Panc1 (cell line): ENCODE measurements around the gene PIEZO1. TPM values are rescaled to one million over a fixed set of nuclear protein-coding genes. Genes with fewer than 3 reads are reported as not detected.
A peak's percentile ranks its signal among the peaks of the same experiment; 100 is the strongest.

Experiments
- ATAC-seq: fragments of 200-7000 bp; cut with Tn5 transposase; 2 replicates; pipeline ENCODE4 v1.9.1; 2020; ENCODE audit warnings: mild to moderate bottlenecking, moderate library complexity
- BruUV-seq: library from RNA; stranded (reverse); fragments of 400-500 nt; replicated peaks from 2 replicates; lab custom pipeline; 2021; lab: Mats Ljungman, UMichigan
- CTCF ChIA-PET: fragments of 300-600 bp; sonication (Branson Sonifier 250); formaldehyde crosslinking; loops from one replicate; lab custom pipeline; 2022; ENCODE audit warnings: antibody characterized with exemption; lab: Charles Lee
- POLR2A ChIA-PET: fragments of 300-600 bp; sonication (Branson Sonifier 250); formaldehyde crosslinking; loops from one replicate; lab custom pipeline; 2022; ENCODE audit warnings: antibody characterized with exemption; lab: Charles Lee
- DNase-seq: peaks from one replicate; pipeline ENCODE4 v3.0.0-alpha.2; 2010; ENCODE audit warnings: low read depth, low spot score
- H3K27ac ChIP-seq: 2 replicates; pipeline ENCODE4 v1.5.1; 2011; ENCODE audit warnings: mild to moderate bottlenecking, low read length, inconsistent platforms
- H3K27me3 ChIP-seq: fragments of 200-500 bp; sonication (Bioruptor generic); 2 replicates; pipeline ENCODE4 v1.6.0; 2014; ENCODE audit warnings: low read length, inconsistent platforms; ENCODE audit not compliant: control insufficient read depth, insufficient read depth
- H3K36me3 ChIP-seq: fragments of 200-500 bp; sonication (Bioruptor generic); 2 replicates; pipeline ENCODE4 v1.5.1; 2014; ENCODE audit warnings: inconsistent platforms, mild to moderate bottlenecking, low read length, moderate library complexity; ENCODE audit not compliant: control insufficient read depth, insufficient read depth
- H3K4me1 ChIP-seq: 2 replicates; pipeline ENCODE4 v1.5.1; 2011; ENCODE audit warnings: inconsistent platforms, mild to moderate bottlenecking, low read length, moderate library complexity; ENCODE audit not compliant: control insufficient read depth, insufficient read depth
- H3K4me3 ChIP-seq, 2 experiments: 2 replicates each; pipeline ENCODE4 v1.5.1; 2011 to 2012; ENCODE audit warnings: low read depth in 2 of 2, low read length in 2 of 2, mild to moderate bottlenecking in 2 of 2, inconsistent platforms in 1 of 2, moderate library complexity in 1 of 2
- H3K9me3 ChIP-seq: fragments of 200-500 bp; sonication (Bioruptor generic); 2 replicates; pipeline ENCODE4 v1.5.1; 2014; ENCODE audit warnings: low read depth, mild to moderate bottlenecking, inconsistent platforms, low read length, moderate library complexity; ENCODE audit not compliant: control insufficient read depth, insufficient read depth
- CTCF ChIP-seq: fragments of 450-650 bp; IDR thresholded peaks from 2 replicates; pipeline ENCODE4 v1.5.1; 2017; ENCODE audit warnings: mild to moderate bottlenecking
- POLR2AphosphoS5 ChIP-seq: IDR thresholded peaks from 2 replicates; pipeline ENCODE4 v1.6.1; 2012; ENCODE audit warnings: mild to moderate bottlenecking, low read depth, low read length, moderate library complexity
- SIN3A ChIP-seq: IDR thresholded peaks from 2 replicates; pipeline ENCODE4 v1.6.1; 2012; ENCODE audit warnings: low read depth, mild to moderate bottlenecking, low read length, moderate library complexity, borderline replicate concordance; ENCODE audit not compliant: insufficient read depth
- TCF7L2 ChIP-seq: IDR thresholded peaks from 2 replicates; pipeline ENCODE4 v1.6.1; 2011; ENCODE audit warnings: mild to moderate bottlenecking, low read depth, low read length, inconsistent platforms
- in situ Hi-C: cut with HindIII; loops from 2 replicates; pipeline ENCODE4 v1.10.0; 2016; ENCODE audit warnings: low sequenced_read_pairs, low pct_unique_long_range_greater_than_20kb
- intact Hi-C: fragments of 100-400 bp; cut with micrococcal nuclease; formaldehyde crosslinking; loops from one replicate; pipeline ENCODE4 v1.10.0; 2022; ENCODE audit not compliant: unreplicated experiment
- total RNA-seq: library from RNA; stranded (reverse); gene quantifications from one replicate; pipeline ENCODE4 v1.2.1, GENCODE V29; 2021; ENCODE audit not compliant: unreplicated experiment

Gene PIEZO1
- total RNA-seq, 1 experiment from 2014 or later = 175 TPM

DNA sequence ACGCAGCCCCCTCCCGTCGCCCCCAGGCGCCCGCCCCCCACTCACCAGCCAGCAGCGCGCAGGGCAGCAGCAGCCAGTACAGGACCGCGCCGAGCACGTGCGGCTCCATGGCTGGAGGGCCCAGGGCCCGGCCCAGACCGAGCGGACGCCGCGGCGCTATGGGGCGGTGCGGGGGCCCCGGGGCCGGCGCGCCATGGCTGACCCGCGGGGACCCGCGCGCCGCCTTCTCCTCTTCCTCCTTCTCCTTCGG, 239 bp downstream of the PIEZO1 start:
- ATAC-seq (peak; percentile 64), DNase-seq (no peak)
- H3K4me1 ChIP-seq = peaks cover 27% of the 10 kb centered on the region
- TF ChIP-seq SIN3A = no peak
- intact Hi-C loops = loop anchor here (10.0 kb wide), 1 partner anchor 50 kb away; no protein-coding TSS in a partner anchor
- H3K36me3 ChIP-seq = no peaks in the 10 kb centered on the region; the same call in 1 of the 2 replicates
- H3K27me3 ChIP-seq = no peaks in the 10 kb centered on the region
- ChIA-PET CTCF (interaction anchor here (0.5 to 0.9 kb wide), 3 partner anchors 10 to 25 kb away, joined by 3 to 4 read pairs (median 3); no protein-coding TSS in a partner anchor), POLR2A (no interaction called here)
- no peaks in the 10 kb centered on the region for H3K9me3 ChIP-seq
- in situ Hi-C loops = no loop called here
- BruUV-seq = no TSS peak
- no peak overlapping the region for H3K27ac ChIP-seq
- peak overlapping the region; percentile 61 to 69 for H3K4me3 ChIP-seq

- Histone ChIP-seq H3K9me3 (no peaks in the 10 kb centered on the region), H3K27me3 (no peaks in the 10 kb centered on the region), H3K36me3 (no peaks in the 10 kb centered on the region; the same call in 1 of the 2 replicates), H3K4me1 (peaks cover 30% of the 10 kb centered on the region), H3K27ac (peak overlapping the region; percentile 85), H3K4me3 (peak overlapping the region; percentile 61 to 69)
- intact Hi-C loops (loop anchor here (10.0 kb wide), 1 partner anchor 49 kb away; no protein-coding TSS in a partner anchor), in situ Hi-C loops (no loop called here)
- ChIA-PET CTCF (interaction anchor here (0.5 to 0.9 kb wide), 3 partner anchors 9 to 25 kb away, joined by 3 to 4 read pairs (median 3); no protein-coding TSS in a partner anchor), POLR2A (no interaction called here)
- peak; percentile 46 for ATAC-seq
- no peak for DNase-seq
- BruUV-seq = no TSS peak
- no peak for TF ChIP-seq POLR2AphosphoS5
- TF ChIP-seq CTCF = no peak; the same call in 1 of the 2 replicates
These were observed 755 bp downstream of the PIEZO1 start for GRCh38 chr16:88784074-88784855.

DNA sequence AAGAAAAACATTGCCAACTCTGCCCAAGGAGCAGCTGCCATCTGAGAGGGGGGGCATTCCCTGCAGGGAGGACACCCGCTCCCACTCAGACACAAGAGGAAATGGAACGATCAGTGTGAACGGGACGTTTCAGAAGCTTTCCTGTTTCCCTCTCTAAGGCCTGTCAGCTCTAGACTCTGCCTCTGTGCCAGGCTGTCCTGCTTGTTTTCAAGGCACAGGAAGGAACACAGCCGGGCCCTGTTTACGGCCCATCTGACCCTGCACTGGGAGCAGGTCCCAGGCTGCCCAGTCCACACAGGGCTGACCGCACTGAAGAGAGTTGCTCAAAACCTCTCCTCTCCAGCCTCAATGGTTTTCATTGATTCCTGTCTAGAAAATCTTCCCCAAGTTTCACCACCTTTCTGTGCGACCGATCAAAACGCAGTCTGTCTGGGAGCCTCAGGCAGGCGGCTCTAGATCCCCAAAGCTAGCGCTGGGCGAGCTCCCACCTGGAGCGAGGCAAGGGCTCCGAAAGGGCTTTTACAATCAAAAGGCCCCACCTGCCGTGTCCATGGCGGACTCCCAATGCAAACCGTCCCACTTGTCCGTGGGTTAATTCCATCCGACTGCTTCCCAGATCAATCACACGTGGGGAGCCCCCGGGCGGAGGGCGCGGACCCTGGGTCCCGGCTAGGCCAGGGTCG, 1.5 kb downstream of the PIEZO1 start:
- peak overlapping the region; percentile 61 to 69 for H3K4me3 ChIP-seq
- ATAC-seq = no peak
- ChIA-PET CTCF (no interaction called here), POLR2A (interaction anchor here (0.6 kb wide), 1 partner anchor 23 kb away, joined by 4 read pairs; no protein-coding TSS in a partner anchor)
- TSS peak; percentile 71 for BruUV-seq
- TF ChIP-seq SIN3A = 0 out of 2 replicates have a peak, but pooled peaks have one; percentile 13
- TF ChIP-seq TCF7L2 = no peak
- no peak for TF ChIP-seq CTCF
- no peaks in the 10 kb centered on the region for H3K9me3 ChIP-seq
- DNase-seq = no peak
- H3K27ac ChIP-seq = peak overlapping the region; percentile 85
- no peaks in the 10 kb centered on the region; the same call in 1 of the 2 replicates for H3K36me3 ChIP-seq
- H3K27me3 ChIP-seq = no peaks in the 10 kb centered on the region
- H3K4me1 ChIP-seq = peaks cover 30% of the 10 kb centered on the region
- intact Hi-C loops (loop anchor here (10.0 kb wide), 1 partner anchor 49 kb away; no protein-coding TSS in a partner anchor), in situ Hi-C loops (no loop called here)
